Body of pancreas (tissue), 4 donors: ENCODE results near the gene SLC15A4.

Experiments
- CTCF ChIP-seq, 7 experiments: fragments of 450-650 bp in 4 of 7; fragments of 200-600 bp in 3 of 7; sonication (generic) in 3 of 7; IDR thresholded peaks; one replicate each; pipeline ENCODE4 v1.5.1; 2016 to 2019; ENCODE audit warnings: antibody characterized with exemption in 7 of 7
- POLR2A ChIP-seq, 3 donors: fragments of 450-650 bp; IDR thresholded peaks; one replicate each; pipeline ENCODE4 v1.6.1; 2016; ENCODE audit warnings: antibody characterized with exemption in 3 of 3, mild to moderate bottlenecking in 2 of 3

GRCh38 chr12:128808651-128809050 is 15.1 kb downstream of the SLC15A4 start:
- TF ChIP-seq CTCF (IDR thresholded peaks at IDR 0.05) (no peak), POLR2A (IDR thresholded peaks at IDR 0.05) (no peak)
